ENCODE results near the gene HS3ST2. TPM values are rescaled to one million over a fixed set of nuclear protein-coding genes. Genes with fewer than 3 reads are reported as not detected.

The HS3ST2 gene
- total RNA-seq, 1 donor from 2014 or later = 0.26 TPM

GRCh38 chr16:22868593-22869224, 54.7 kb downstream of the HS3ST2 start:
- Histone ChIP-seq H3K4me3 (ENCODE audit: low read depth, low read length) (no peak overlapping the region), H3K36me3 (ENCODE audit: control insufficient read depth, insufficient read depth, low read length) (no peaks in the 10 kb centered on the region), H3K27me3 (ENCODE audit: control insufficient read depth, insufficient read depth, low read length) (no peaks in the 10 kb centered on the region)
- no peak for DNase-seq (ENCODE audit: low read depth)
- TF ChIP-seq CTCF (IDR thresholded peaks at IDR 0.05; ENCODE audit: insufficient read depth, low read length, severe bottlenecking) = no peak
- FAIRE-seq = no peak

GRCh38 chr16:22871861-22872260, 57.9 kb downstream of the HS3ST2 start:
- DNase-seq (ENCODE audit: low read depth) (no peak), FAIRE-seq (no peak)
- no peak for TF ChIP-seq CTCF (IDR thresholded peaks at IDR 0.05; ENCODE audit: insufficient read depth, low read length, severe bottlenecking)
- no peaks in the 10 kb centered on the region for H3K27me3 ChIP-seq (ENCODE audit: control insufficient read depth, insufficient read depth, low read length)
- H3K4me3 ChIP-seq (ENCODE audit: low read depth, low read length) = no peak overlapping the region
- H3K36me3 ChIP-seq (ENCODE audit: control insufficient read depth, insufficient read depth, low read length) = no peaks in the 10 kb centered on the region

GRCh38 chr16:22874394-22874793, 60.4 kb downstream of the HS3ST2 start:
- Histone ChIP-seq H3K4me3 (ENCODE audit: low read depth, low read length) (no peak overlapping the region), H3K36me3 (ENCODE audit: control insufficient read depth, insufficient read depth, low read length) (no peaks in the 10 kb centered on the region), H3K27me3 (ENCODE audit: control insufficient read depth, insufficient read depth, low read length) (no peaks in the 10 kb centered on the region)
- TF ChIP-seq CTCF (IDR thresholded peaks at IDR 0.05; ENCODE audit: insufficient read depth, low read length, severe bottlenecking) = no peak
- no peak for DNase-seq (ENCODE audit: low read depth)
- FAIRE-seq = peak; percentile 28

GRCh38 chr16:22878955-22879354, 65.0 kb downstream of the HS3ST2 start:
- FAIRE-seq (no peak), DNase-seq (ENCODE audit: low read depth) (no peak)
- H3K27me3 ChIP-seq (ENCODE audit: control insufficient read depth, insufficient read depth, low read length) = no peaks in the 10 kb centered on the region
- no peaks in the 10 kb centered on the region for H3K36me3 ChIP-seq (ENCODE audit: control insufficient read depth, insufficient read depth, low read length)
- H3K4me3 ChIP-seq (ENCODE audit: low read depth, low read length) = no peak overlapping the region
- TF ChIP-seq CTCF (IDR thresholded peaks at IDR 0.05; ENCODE audit: insufficient read depth, low read length, severe bottlenecking) = no peak

GRCh38 chr16:22879466-22879865, 65.5 kb downstream of the HS3ST2 start:
- no peak for DNase-seq (ENCODE audit: low read depth)
- Histone ChIP-seq H3K27me3 (ENCODE audit: control insufficient read depth, insufficient read depth, low read length) (no peaks in the 10 kb centered on the region), H3K36me3 (ENCODE audit: control insufficient read depth, insufficient read depth, low read length) (no peaks in the 10 kb centered on the region), H3K4me3 (ENCODE audit: low read depth, low read length) (no peak overlapping the region)
- peak; percentile 72 for FAIRE-seq
- no peak for TF ChIP-seq CTCF (IDR thresholded peaks at IDR 0.05; ENCODE audit: insufficient read depth, low read length, severe bottlenecking)

- H3K36me3 ChIP-seq (ENCODE audit: control insufficient read depth, insufficient read depth, low read length) = no peaks in the 10 kb centered on the region
- no peak for TF ChIP-seq CTCF (IDR thresholded peaks at IDR 0.05; ENCODE audit: insufficient read depth, low read length, severe bottlenecking)
- no peaks in the 10 kb centered on the region for H3K27me3 ChIP-seq (ENCODE audit: control insufficient read depth, insufficient read depth, low read length)
- DNase-seq (ENCODE audit: low read depth) = no peak
- no peak for FAIRE-seq
- no peak overlapping the region for H3K4me3 ChIP-seq (ENCODE audit: low read depth, low read length)
Measured at GRCh38 chr16:22882981-22883380, 69.0 kb downstream of the HS3ST2 start.
